GM12864 (cell line): ENCODE results near the gene KRTAP9-3.
"Not testable (repeated sequence)": the region's sequence is repeated elsewhere in the genome, so short reads cannot be mapped to it uniquely, and the experiment has no call there.

ENCODE experiments used
- DNase-seq: peaks from one replicate; pipeline ENCODE4 v3.0.0-alpha.2; 2011; ENCODE audit warnings: low read depth
- H3K4me3 ChIP-seq: 2 replicates; pipeline ENCODE4 v1.5.1; 2011; ENCODE audit warnings: mild to moderate bottlenecking, low read depth, low read length, control low read depth
- CTCF ChIP-seq: IDR thresholded peaks from 2 replicates; pipeline ENCODE4 v1.5.1; 2011; ENCODE audit warnings: low read depth, mild to moderate bottlenecking, moderate library complexity, low read length, control low read depth, inconsistent platforms; ENCODE audit errors: missing control alignments

The KRTAP9-3 gene

GRCh38 chr17:41230094-41230493 is 2.2 kb upstream of the KRTAP9-3 start:
- H3K4me3 ChIP-seq, result no peak overlapping the region
- DNase-seq, result no peak
- no peak for TF ChIP-seq CTCF

DNA sequence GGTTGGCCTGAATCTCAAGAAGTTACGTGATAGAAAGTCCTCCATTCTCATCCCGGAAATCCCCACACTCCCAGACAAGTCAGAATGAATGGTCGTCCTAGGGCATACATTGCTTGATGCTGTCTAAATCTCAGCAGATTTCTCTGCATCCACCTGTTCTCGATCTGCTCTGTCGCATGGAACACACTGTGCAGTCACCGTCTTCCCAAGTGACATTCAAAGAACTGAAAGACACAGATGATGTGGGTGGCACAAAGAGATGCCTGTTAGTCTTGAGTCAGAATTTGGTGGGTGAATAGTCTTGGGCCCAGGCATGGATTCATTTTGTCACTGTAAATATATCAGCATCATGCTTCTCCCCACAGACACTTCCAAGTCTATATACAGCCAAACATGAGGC is 518 bp upstream of the KRTAP9-3 start:
- no peak for DNase-seq
- no peak for TF ChIP-seq CTCF
- H3K4me3 ChIP-seq, result no peak overlapping the region

DNA sequence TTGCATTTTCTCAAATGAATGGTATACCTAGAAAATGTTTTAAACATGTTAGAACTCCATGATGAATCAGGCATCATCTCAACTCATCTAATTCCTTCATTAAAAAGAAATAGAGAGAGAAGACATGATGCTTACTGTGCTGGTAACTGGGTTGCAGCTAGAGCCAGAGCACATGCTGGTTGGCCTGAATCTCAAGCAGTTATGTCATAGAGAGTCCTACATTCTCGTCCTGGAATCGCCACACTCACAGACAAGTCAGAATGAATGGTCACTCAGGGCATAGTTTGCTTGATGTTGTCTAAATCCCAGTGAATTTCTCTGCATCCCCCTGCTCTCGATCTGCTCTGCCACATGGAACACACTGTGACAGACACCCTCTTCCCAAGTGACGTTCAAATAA is 4.9 kb downstream of the KRTAP9-3 start:
- H3K4me3 ChIP-seq, DNase-seq: not testable (repeated sequence)

DNA sequence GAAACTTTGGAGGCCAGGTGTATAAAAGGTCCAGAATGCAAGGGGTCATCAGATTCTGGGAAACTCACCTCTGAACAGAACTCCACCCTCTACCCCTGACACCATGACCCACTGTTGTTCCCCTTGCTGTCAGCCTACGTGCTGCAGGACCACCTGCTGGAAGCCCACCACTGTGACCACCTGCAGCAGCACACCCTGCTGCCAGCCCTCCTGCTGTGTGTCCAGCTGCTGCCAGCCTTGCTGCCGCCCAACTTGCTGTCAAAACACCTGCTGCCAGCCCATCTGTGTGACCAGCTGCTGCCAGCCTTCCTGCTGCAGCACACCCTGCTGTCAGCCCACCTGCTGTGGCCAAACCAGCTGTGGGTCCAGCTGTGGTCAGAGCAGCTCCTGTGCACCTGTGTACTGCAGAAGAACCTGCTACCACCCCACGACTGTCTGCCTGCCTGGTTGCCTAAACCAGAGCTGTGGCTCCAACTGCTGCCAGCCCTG is 5.7 kb downstream of the KRTAP9-3 start, which contains the start of gene KRTAP9-8:
KRTAP9-8 (plus strand) TSS at position 51 of the 489 bp plus-strand sequence; CDS start at position 104, 53 bp downstream.
- not testable (repeated sequence) for H3K4me3 ChIP-seq

DNA sequence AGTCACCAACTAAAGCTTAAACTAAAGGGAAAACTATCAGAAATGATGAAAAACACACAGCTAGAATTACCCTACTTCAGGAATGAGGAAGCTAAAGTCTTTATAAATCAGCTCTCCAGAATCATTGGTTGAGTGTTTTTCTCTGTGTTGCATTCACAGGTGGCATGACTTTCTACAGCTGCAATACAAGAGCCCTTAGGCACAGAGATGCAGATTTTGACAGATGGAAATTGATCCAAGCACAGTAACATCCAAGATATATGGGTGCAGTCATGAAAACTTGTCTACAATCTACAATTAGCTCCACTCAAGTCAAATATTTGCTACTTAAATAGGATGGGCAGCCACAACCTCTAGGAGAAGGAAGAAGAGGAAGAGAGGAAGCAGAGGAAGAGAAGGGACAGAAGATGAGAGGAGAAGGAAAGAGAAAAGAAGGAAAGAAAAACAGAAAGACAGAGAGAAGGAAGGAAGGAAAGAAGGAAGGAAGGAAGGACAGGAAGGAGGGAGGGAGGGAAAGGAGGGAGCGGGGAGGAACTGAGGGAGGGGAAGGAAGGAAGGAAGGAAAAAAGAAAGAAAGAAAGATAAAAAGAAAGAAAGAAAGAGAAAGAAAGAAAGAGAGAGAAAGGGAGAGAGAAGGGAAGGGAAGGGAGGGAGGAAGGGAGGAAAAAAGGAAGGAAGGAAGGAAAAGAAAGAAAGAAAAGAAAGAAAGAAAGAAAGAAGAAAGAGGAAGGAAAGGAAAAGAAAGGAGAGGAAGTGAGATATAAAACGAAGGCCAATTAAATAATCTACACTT is 14.9 kb downstream of the KRTAP9-3 start:
- DNase-seq, H3K4me3 ChIP-seq: not testable (repeated sequence)

More for the DNA sequence above, 5.7 kb downstream of the KRTAP9-3 start, which contains the start of gene KRTAP9-8:
- not testable (repeated sequence) for DNase-seq

- not testable (repeated sequence) for DNase-seq, H3K4me3 ChIP-seq
Observed at GRCh38 chr17:41249637-41250240, 17.5 kb downstream of the KRTAP9-3 start, which contains the start of gene KRTAP9-4. Gene KRTAP9-4 (plus strand): TSS chr17:41249687. CDS start chr17:41249721, 34 bp downstream.

GRCh38 chr17:41251261-41251660 is 19.0 kb downstream of the KRTAP9-3 start:
- H3K4me3 ChIP-seq, result no peak overlapping the region
- DNase-seq, result no peak
- TF ChIP-seq CTCF, result no peak

- no peak for DNase-seq
- no peak overlapping the region for H3K4me3 ChIP-seq
- TF ChIP-seq CTCF, result no peak
Observed at GRCh38 chr17:41254861-41255260, 22.6 kb downstream of the KRTAP9-3 start.

GRCh38 chr17:41255381-41256290 is 23.4 kb downstream of the KRTAP9-3 start, which contains the start of gene KRTAP9-9:
Gene KRTAP9-9 (plus strand): TSS chr17:41255384.
- not testable (repeated sequence) for H3K4me3 ChIP-seq, DNase-seq
